GM19455 (cell line): ENCODE data around the gene DNAJC3.

ENCODE experiments used
- ATAC-seq: cut with Tn5 transposase; IDR thresholded peaks from one replicate; pipeline ENCODE4 v1.9.1; 2021; ENCODE audit not compliant: unreplicated experiment

Gene DNAJC3

GRCh38 chr13:95833126-95833525, 156.2 kb downstream of the DNAJC3 start:
- no peak for ATAC-seq

- ATAC-seq: no peak
Measured at GRCh38 chr13:95833719-95834118, 156.8 kb downstream of the DNAJC3 start.

GRCh38 chr13:95834134-95834765, 157.3 kb downstream of the DNAJC3 start:
- peak; percentile 72 for ATAC-seq

- ATAC-seq: no peak
Measured at GRCh38 chr13:95841894-95842293, 165.0 kb downstream of the DNAJC3 start.

GRCh38 chr13:95842898-95843297, 166.0 kb downstream of the DNAJC3 start:
- no peak for ATAC-seq
